ENCODE results near the gene CNPY3. TPM values are rescaled to one million over a fixed set of nuclear protein-coding genes. Genes with fewer than 3 reads are reported as not detected.
A peak's percentile ranks its signal among the peaks of the same experiment; 100 is the strongest.

Gene CNPY3
- total and polyA plus RNA-seq, 12 donors = 21.1 to 59.7 (median 41.3) TPM

GRCh38 chr6:42974919-42975505, 45.7 kb downstream of the CNPY3 start:
- intact Hi-C loops (cut with DNase I) = no loop called here
- no peak for TF ChIP-seq CTCF (IDR thresholded peaks at IDR 0.05)
- TF ChIP-seq POLR2A (IDR thresholded peaks at IDR 0.05) = no peak
- no peaks in the 10 kb centered on the region for H3K27me3 ChIP-seq
- H3K27ac ChIP-seq = no peak overlapping the region
- peaks cover 0 to 6% of the 10 kb centered on the region in 2 donors for H3K36me3 ChIP-seq (replicated peaks in 1 of 2)
- H3K4me1 ChIP-seq (replicated peaks in 1 of 2) = peaks cover 16 to 34% of the 10 kb centered on the region in 2 donors
- no peak overlapping the region for H3K4me3 ChIP-seq
- 84 to 90% (median 88%) methylated on average over 5 of the region's 5 CpGs for WGBS, 4 donors
- H3K9me3 ChIP-seq (replicated peaks in 1 of 3) = no peaks in the 10 kb centered on the region
- no peak for DNase-seq

GRCh38 chr6:42978487-42978838, 49.2 kb downstream of the CNPY3 start:
- Histone ChIP-seq H3K27ac (peak overlapping the region; percentile 90 to 96 (median 94)), H3K27me3 (no peaks in the 10 kb centered on the region), H3K9me3 (replicated peaks in 1 of 3) (no peaks in the 10 kb centered on the region), H3K4me1 (replicated peaks in 1 of 2) (peaks cover 15 to 30% of the 10 kb centered on the region in 2 donors), H3K36me3 (replicated peaks in 1 of 2) (peaks cover 0 to 4% of the 10 kb centered on the region in 2 donors), H3K4me3 (peak overlapping the region; percentile 66 to 100 (median 82))
- TF ChIP-seq POLR2A (IDR thresholded peaks at IDR 0.05) (peak in 1 of 2 donors; percentile 51), CTCF (IDR thresholded peaks at IDR 0.05) (no peak)
- intact Hi-C loops (cut with DNase I) = no loop called here
- WGBS, 4 donors = 1% methylated on average over 28 of the region's 28 CpGs; no CpG with 5 or more reads in 2 of the 4 donors
- peak; percentile 55 to 84 (median 83) for DNase-seq

- Histone ChIP-seq H3K36me3 (replicated peaks in 1 of 2) (no peaks in the 10 kb centered on the region), H3K4me3 (peak within 1 kb of the TSS; percentile 66 to 100 (median 82)), H3K4me1 (replicated peaks in 1 of 2) (peaks cover 20 to 33% of the 10 kb centered on the region in 2 donors), H3K27ac (peak within 1 kb of the TSS; percentile 90 to 96 (median 94)), H3K27me3 (no peaks in the 10 kb centered on the region), H3K9me3 (replicated peaks in 1 of 3) (no peaks in the 10 kb centered on the region)
- DNase-seq = peak; percentile 81 to 97 (median 89)
- TF ChIP-seq CTCF (IDR thresholded peaks at IDR 0.05) (no peak), POLR2A (IDR thresholded peaks at IDR 0.05) (peak; percentile 47 to 55)
- WGBS, 4 donors = 0 to 1% (median 0%) methylated on average over 7 to 59 of the region's 59 CpGs
- intact Hi-C loops (cut with DNase I) = no loop called here
These were observed 49.7 kb downstream of the CNPY3 start, which contains the start of gene PEX6 for GRCh38 chr6:42978839-42979522. Gene PEX6, minus strand, starts transcription at chr6:42979181. Its CDS starts 31 bp downstream, at chr6:42979150.

- peak in 2 of 7 donors; percentile 44 to 47 for DNase-seq
- intact Hi-C loops (cut with DNase I) = no loop called here
- Histone ChIP-seq H3K4me3 (peak overlapping the region in 3 of 4 donors; percentile 66 to 100 (median 74)), H3K9me3 (replicated peaks in 1 of 3) (no peaks in the 10 kb centered on the region), H3K27me3 (no peaks in the 10 kb centered on the region), H3K27ac (peak overlapping the region; percentile 90 to 96 (median 94)), H3K4me1 (replicated peaks in 1 of 2) (peaks cover 21 to 33% of the 10 kb centered on the region in 2 donors), H3K36me3 (replicated peaks in 1 of 2) (no peaks in the 10 kb centered on the region)
- WGBS, 4 donors = 28 to 36% (median 31%) methylated on average over 9 of the region's 9 CpGs
- TF ChIP-seq CTCF (IDR thresholded peaks at IDR 0.05) = no peak
- TF ChIP-seq POLR2A (IDR thresholded peaks at IDR 0.05) = no peak
These were observed 50.4 kb downstream of the CNPY3 start for GRCh38 chr6:42979523-42980177.

Measured in adrenal gland (tissue), 12 donors.